Cardiac fibroblast (primary cell): ENCODE measurements around the gene TENM4.
A peak's percentile ranks its signal among the peaks of the same experiment; 100 is the strongest.

Experiments
- DNase-seq, 2 donors: peaks; one replicate each; pipeline versions ENCODE4 v3.0.0 to v3.0.0-alpha.2; 2010; ENCODE audit warnings: low read depth in 2 of 2
- H3K4me3 ChIP-seq, 2 donors: replicated peaks in 1 of 2; 1 replicate in 1 of 2; 2 replicates in 1 of 2; pipeline ENCODE4 v1.5.1; 2011; ENCODE audit warnings: low read depth in 2 of 2, low read length in 2 of 2, mild to moderate bottlenecking in 2 of 2, moderate library complexity in 1 of 2
- CTCF ChIP-seq: IDR thresholded peaks from one replicate; pipeline ENCODE4 v1.5.1; 2011; ENCODE audit warnings: low read depth, mild to moderate bottlenecking, low read length, inconsistent platforms

Gene TENM4

GRCh38 chr11:79219186-79220045, 221.4 kb downstream of the TENM4 start:
- peak in 1 of 2 donors; percentile 35 for DNase-seq
- no peak for TF ChIP-seq CTCF
- no peak overlapping the region for H3K4me3 ChIP-seq

GRCh38 chr11:79212741-79213190, 228.1 kb downstream of the TENM4 start:
- H3K4me3 ChIP-seq: no peak overlapping the region
- no peak for DNase-seq
- no peak for TF ChIP-seq CTCF

GRCh38 chr11:79209540-79210266, 231.1 kb downstream of the TENM4 start:
- TF ChIP-seq CTCF: no peak
- no peak overlapping the region for H3K4me3 ChIP-seq
- DNase-seq: no peak

GRCh38 chr11:79208126-79208525, 232.7 kb downstream of the TENM4 start:
- no peak for DNase-seq
- TF ChIP-seq CTCF: no peak
- no peak overlapping the region for H3K4me3 ChIP-seq

- TF ChIP-seq CTCF: no peak
- H3K4me3 ChIP-seq: no peak overlapping the region
- DNase-seq: no peak
Measured at GRCh38 chr11:79206951-79207350, 233.9 kb downstream of the TENM4 start.

- no peak overlapping the region for H3K4me3 ChIP-seq
- no peak for TF ChIP-seq CTCF
- no peak for DNase-seq
Measured at GRCh38 chr11:79205786-79206185, 235.0 kb downstream of the TENM4 start.
